Measurements from ENCODE around the gene GPR137B. TPM values are rescaled to one million over a fixed set of nuclear protein-coding genes. Genes with fewer than 3 reads are reported as not detected.

The GPR137B gene
- total and polyA plus RNA-seq, 10 donors: 5.2 to 54.8 (median 37.6) TPM

DNA sequence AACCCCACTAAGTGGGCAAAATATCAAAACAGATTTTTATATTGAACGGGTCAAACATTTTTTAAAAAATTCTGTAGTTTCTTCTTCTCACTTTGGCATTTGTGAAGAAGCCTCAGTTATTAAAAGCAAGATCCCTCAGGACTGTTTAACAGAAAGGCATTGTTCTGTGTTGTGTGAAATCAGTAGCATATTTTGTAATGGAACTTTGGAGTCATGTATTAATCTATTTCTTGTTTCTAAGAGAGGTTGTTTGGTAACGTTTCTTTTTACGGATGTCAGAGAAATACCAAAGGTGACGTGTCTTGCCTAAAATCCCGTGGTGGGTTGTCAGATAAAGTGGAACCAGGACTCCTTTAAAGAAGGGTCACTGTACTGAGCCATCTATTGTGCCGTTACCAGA lies 23.7 kb downstream of the GPR137B start:
- no peak for TF ChIP-seq POLR2A (IDR thresholded peaks at IDR 0.05)
- no peak for TF ChIP-seq POLR2AphosphoS5 (IDR thresholded peaks at IDR 0.05)
- TF ChIP-seq, protein P1, sequence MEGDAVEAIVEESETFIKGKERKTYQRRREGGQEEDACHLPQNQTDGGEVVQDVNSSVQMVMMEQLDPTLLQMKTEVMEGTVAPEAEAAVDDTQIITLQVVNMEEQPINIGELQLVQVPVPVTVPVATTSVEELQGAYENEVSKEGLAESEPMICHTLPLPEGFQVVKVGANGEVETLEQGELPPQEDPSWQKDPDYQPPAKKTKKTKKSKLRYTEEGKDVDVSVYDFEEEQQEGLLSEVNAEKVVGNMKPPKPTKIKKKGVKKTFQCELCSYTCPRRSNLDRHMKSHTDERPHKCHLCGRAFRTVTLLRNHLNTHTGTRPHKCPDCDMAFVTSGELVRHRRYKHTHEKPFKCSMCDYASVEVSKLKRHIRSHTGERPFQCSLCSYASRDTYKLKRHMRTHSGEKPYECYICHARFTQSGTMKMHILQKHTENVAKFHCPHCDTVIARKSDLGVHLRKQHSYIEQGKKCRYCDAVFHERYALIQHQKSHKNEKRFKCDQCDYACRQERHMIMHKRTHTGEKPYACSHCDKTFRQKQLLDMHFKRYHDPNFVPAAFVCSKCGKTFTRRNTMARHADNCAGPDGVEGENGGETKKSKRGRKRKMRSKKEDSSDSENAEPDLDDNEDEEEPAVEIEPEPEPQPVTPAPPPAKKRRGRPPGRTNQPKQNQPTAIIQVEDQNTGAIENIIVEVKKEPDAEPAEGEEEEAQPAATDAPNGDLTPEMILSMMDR (IDR thresholded peaks at IDR 0.05 in 8 of 11, conservative IDR thresholded peaks at IDR 0.05 in 3 of 11): no peak
- Histone ChIP-seq H3K4me1 (peaks cover 0 to 20% (median 8%) of the 10 kb centered on the region in 6 donors), H3K9me3 (peaks cover 0 to 28% (median 20%) of the 10 kb centered on the region in 8 donors), H3K27ac (no peak overlapping the region), H3K36me3 (peaks cover 0 to 6% (median 0%) of the 10 kb centered on the region in 6 donors), H3K27me3 (replicated peaks in 1 of 7) (no peaks in the 10 kb centered on the region), H3K4me3 (no peak overlapping the region)
- WGBS, 5 donors: 92 to 97% (median 94%) methylated on average over 6 of the region's 6 CpGs
- intact Hi-C loops (cut with DNase I; ENCODE audit: low total_unique reads): no loop called here
- DNase-seq: no peak

- no peak overlapping the region for H3K4me3 ChIP-seq
- no peak overlapping the region for H3K27ac ChIP-seq
- no peak for DNase-seq
- no peaks in the 10 kb centered on the region for H3K27me3 ChIP-seq (replicated peaks in 1 of 7)
- H3K9me3 ChIP-seq: peaks cover 0 to 17% (median 9%) of the 10 kb centered on the region in 8 donors
- intact Hi-C loops (cut with DNase I; ENCODE audit: low total_unique reads): no loop called here
- TF ChIP-seq POLR2A (IDR thresholded peaks at IDR 0.05) (no peak), POLR2AphosphoS5 (IDR thresholded peaks at IDR 0.05) (no peak)
- TF ChIP-seq, protein P1 (IDR thresholded peaks at IDR 0.05 in 8 of 11, conservative IDR thresholded peaks at IDR 0.05 in 3 of 11): no peak
- peaks cover 0 to 6% (median 0%) of the 10 kb centered on the region in 6 donors for H3K36me3 ChIP-seq
- H3K4me1 ChIP-seq: peaks cover 0 to 20% (median 8%) of the 10 kb centered on the region in 6 donors
- 93 to 94% (median 94%) methylated on average over 7 of the region's 7 CpGs for WGBS, 5 donors
Observed at GRCh38 chr1:236167154-236167553, 24.8 kb downstream of the GPR137B start.

GRCh38 chr1:236167578-236167977 lies 25.2 kb downstream of the GPR137B start:
- WGBS, 5 donors: 94 to 100% (median 96%) methylated on average over 4 of the region's 4 CpGs
- Histone ChIP-seq H3K4me3 (no peak overlapping the region), H3K9me3 (peaks cover 0 to 12% (median 4%) of the 10 kb centered on the region in 8 donors), H3K4me1 (peaks cover 0 to 20% (median 8%) of the 10 kb centered on the region in 6 donors), H3K27me3 (replicated peaks in 1 of 7) (no peaks in the 10 kb centered on the region), H3K36me3 (peaks cover 0 to 6% (median 0%) of the 10 kb centered on the region in 6 donors), H3K27ac (no peak overlapping the region)
- TF ChIP-seq POLR2A (IDR thresholded peaks at IDR 0.05) (no peak), POLR2AphosphoS5 (IDR thresholded peaks at IDR 0.05) (no peak)
- TF ChIP-seq, protein P1 (IDR thresholded peaks at IDR 0.05 in 8 of 11, conservative IDR thresholded peaks at IDR 0.05 in 3 of 11): no peak
- intact Hi-C loops (cut with DNase I; ENCODE audit: low total_unique reads): no loop called here
- DNase-seq: peak; percentile 46

DNA sequence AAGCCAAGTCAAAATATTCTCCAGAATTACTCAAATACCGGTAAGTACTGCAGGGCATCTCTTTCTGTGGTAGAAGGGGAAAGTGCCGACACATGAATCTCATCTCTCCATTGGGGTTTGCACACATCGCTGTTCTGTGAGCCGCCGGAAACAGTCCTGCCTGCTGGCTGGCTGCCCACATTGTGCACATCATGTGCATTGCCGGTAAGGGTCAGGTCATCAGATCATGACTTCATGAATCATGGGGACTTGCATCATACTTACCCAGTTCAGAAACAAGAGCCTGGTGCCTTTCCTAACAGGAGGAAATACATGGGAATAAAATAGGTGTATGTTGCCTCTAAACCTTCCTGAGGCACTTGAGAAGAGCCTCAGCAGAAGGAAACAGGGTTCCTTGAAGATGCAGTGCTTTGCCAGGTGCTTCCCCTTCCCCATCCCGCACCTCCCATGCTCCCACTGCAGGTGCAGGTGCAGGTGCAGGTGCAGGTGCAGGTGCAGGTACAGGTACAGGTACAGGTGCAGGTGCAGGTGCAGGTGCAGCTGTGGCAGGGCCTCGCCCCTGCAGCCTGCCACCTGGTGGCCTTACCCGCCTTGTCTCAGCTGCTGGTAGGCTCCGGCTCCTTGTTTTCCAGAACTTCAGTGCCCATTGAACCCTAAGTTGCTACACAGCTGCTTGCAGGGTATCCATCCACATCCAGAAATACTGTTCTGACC lies 26.5 kb downstream of the GPR137B start:
- no peak overlapping the region for H3K4me3 ChIP-seq
- intact Hi-C loops (cut with DNase I; ENCODE audit: low total_unique reads): no loop called here
- H3K36me3 ChIP-seq: peaks cover 0 to 6% (median 0%) of the 10 kb centered on the region in 6 donors
- H3K4me1 ChIP-seq: peaks cover 0 to 15% (median 6%) of the 10 kb centered on the region in 6 donors
- no peak overlapping the region for H3K27ac ChIP-seq
- WGBS, 5 donors: 71 to 83% (median 77%) methylated on average over 9 to 10 of the region's 10 CpGs
- H3K9me3 ChIP-seq: no peaks in the 10 kb centered on the region
- DNase-seq: peak; percentile 75
- no peak for TF ChIP-seq POLR2A (IDR thresholded peaks at IDR 0.05)
- TF ChIP-seq, protein P1 (IDR thresholded peaks at IDR 0.05 in 8 of 11, conservative IDR thresholded peaks at IDR 0.05 in 3 of 11): no peak
- TF ChIP-seq POLR2AphosphoS5 (IDR thresholded peaks at IDR 0.05): peak; percentile 27 to 67 (median 38)
- no peaks in the 10 kb centered on the region for H3K27me3 ChIP-seq (replicated peaks in 1 of 7)
